H1 (cell line): ENCODE measurements around the gene KCNJ9. TPM values are rescaled to one million over a fixed set of nuclear protein-coding genes. Genes with fewer than 3 reads are reported as not detected.

ENCODE experiments used
- CTCF ChIA-PET: fragments of 300-600 bp; sonication (Branson Sonifier 250); formaldehyde crosslinking; loops from one replicate; lab custom pipeline; 2021; ENCODE audit not compliant: partially characterized antibody; lab: Charles Lee
- POLR2A ChIA-PET: fragments of 300-600 bp; sonication (Branson Sonifier 250); formaldehyde crosslinking; loops from one replicate; lab custom pipeline; 2021; ENCODE audit warnings: inconsistent platforms; ENCODE audit not compliant: partially characterized antibody; lab: Charles Lee
- DNase-seq, 2 experiments: peaks; one replicate each; pipeline versions ENCODE4 v3.0.0 to v3.0.0-alpha.2; 2010 to 2022; ENCODE audit warnings: low spot score in 2 of 2, low read depth in 1 of 2, mixed read lengths in 1 of 2
- FAIRE-seq: peaks from 2 replicates; lab custom pipeline; 2011; peaks lifted over from hg19 to GRCh38; lab: Jason Lieb, UNC
- H2AFZ ChIP-seq: 2 replicates; pipeline ENCODE4 v1.8.1; 2012; ENCODE audit warnings: low read length, inconsistent platforms
- H2AK5ac ChIP-seq: 2 replicates; pipeline ENCODE4 v1.6.1; 2013; ENCODE audit warnings: low read depth, low read length
- H2BK120ac ChIP-seq: replicated peaks from 2 replicates; pipeline ENCODE3; 2013; ENCODE audit warnings: low read depth, low read length, inconsistent platforms
- H2BK12ac ChIP-seq: 2 replicates; pipeline ENCODE4 v1.6.1; 2013; ENCODE audit warnings: low read depth, low read length
- H2BK15ac ChIP-seq: 2 replicates; pipeline ENCODE4 v1.6.1; 2013; ENCODE audit warnings: low read length
- H2BK20ac ChIP-seq: 2 replicates; pipeline ENCODE4 v1.6.1; 2013; ENCODE audit warnings: low read length
- H2BK5ac ChIP-seq: 2 replicates; pipeline ENCODE4 v1.6.1; 2013; ENCODE audit warnings: low read depth, low read length
- H3K14ac ChIP-seq: 2 replicates; pipeline ENCODE4 v1.6.1; 2013; ENCODE audit warnings: inconsistent platforms; ENCODE audit not compliant: insufficient read length
- H3K18ac ChIP-seq: 2 replicates; pipeline ENCODE4 v1.6.1; 2013; ENCODE audit warnings: low read length; ENCODE audit errors: extremely low read depth
- H3K23ac ChIP-seq: 2 replicates; pipeline ENCODE4 v1.6.1; 2013; ENCODE audit warnings: inconsistent platforms; ENCODE audit not compliant: insufficient read length
- H3K23me2 ChIP-seq: 2 replicates; pipeline ENCODE4 v1.6.1; 2013; ENCODE audit warnings: low read depth, low read length
- H3K27ac ChIP-seq: 2 replicates; pipeline ENCODE4 v1.6.1; 2011; ENCODE audit warnings: low read depth, low read length, inconsistent platforms
- H3K27me3 ChIP-seq, 4 experiments: replicated peaks in 1 of 4; 1 replicate in 1 of 4; 2 replicates in 3 of 4; pipeline versions ENCODE4 v1.6.1 to v1.8.1; 2011 to 2013; ENCODE audit warnings: low read length in 3 of 4, mild to moderate bottlenecking in 3 of 4, inconsistent platforms in 2 of 4, mixed read lengths in 2 of 4, moderate library complexity in 1 of 4; ENCODE audit not compliant: control insufficient read depth in 3 of 4, insufficient read depth in 3 of 4; ENCODE audit errors: extremely low read depth in 1 of 4
- H3K36me3 ChIP-seq, 4 experiments: 2 replicates each; pipeline versions ENCODE4 v1.6.1 to v1.8.1; 2011 to 2013; ENCODE audit warnings: mild to moderate bottlenecking in 4 of 4, low read length in 3 of 4, moderate library complexity in 2 of 4, control low read depth in 1 of 4, inconsistent platforms in 1 of 4; ENCODE audit not compliant: insufficient read depth in 4 of 4, control insufficient read depth in 2 of 4
- H3K4ac ChIP-seq: replicated peaks from 2 replicates; pipeline ENCODE3; 2013; ENCODE audit warnings: low read length, low read depth, mixed read lengths, inconsistent platforms; ENCODE audit not compliant: insufficient read length
- H3K4me1 ChIP-seq, 4 experiments: replicated peaks in 1 of 4; 1 replicate in 1 of 4; 2 replicates in 3 of 4; pipeline versions ENCODE4 v1.6.1 to v1.8.1; 2011 to 2013; ENCODE audit warnings: low read length in 3 of 4, inconsistent platforms in 2 of 4, mixed read lengths in 1 of 4; ENCODE audit not compliant: insufficient read depth in 4 of 4, control insufficient read depth in 3 of 4
- H3K4me2 ChIP-seq, 2 experiments: 2 replicates each; pipeline versions ENCODE4 v1.6.1 to v1.8.1; 2011 to 2013; ENCODE audit warnings: low read depth in 2 of 2, low read length in 2 of 2, control low read depth in 1 of 2, inconsistent platforms in 1 of 2, mild to moderate bottlenecking in 1 of 2; ENCODE audit not compliant: insufficient read depth in 1 of 2
- H3K4me3 ChIP-seq, 4 experiments: fragments of 200-600, 300-600 bp in 1 of 4; sonication (generic), shearing (Covaris generic), sonication (Bioruptor Twin) in 1 of 4; 2 replicates each; pipeline versions ENCODE4 v1.5.1 to v1.8.1; 2011 to 2016; ENCODE audit warnings: low read length in 4 of 4, low read depth in 3 of 4, control low read depth in 2 of 4, inconsistent platforms in 2 of 4, mild to moderate bottlenecking in 2 of 4, mixed read lengths in 1 of 4, moderate library complexity in 1 of 4; ENCODE audit not compliant: insufficient read depth in 2 of 4; ENCODE audit errors: extremely low read depth in 1 of 4
- H3K56ac ChIP-seq: replicated peaks from 2 replicates; pipeline ENCODE3; 2013; ENCODE audit warnings: low read depth, mild to moderate bottlenecking, mixed read lengths, low read length, inconsistent platforms; ENCODE audit not compliant: insufficient read length
- H3K79me1 ChIP-seq: 2 replicates; pipeline ENCODE4 v1.6.1; 2013; ENCODE audit warnings: low read depth, low read length, control low read depth
- H3K79me2 ChIP-seq, 2 experiments: 2 replicates each; pipeline versions ENCODE4 v1.6.1 to v1.8.1; 2012 to 2013; ENCODE audit warnings: low read length in 2 of 2, mild to moderate bottlenecking in 2 of 2, inconsistent platforms in 1 of 2; ENCODE audit not compliant: insufficient read depth in 2 of 2, control insufficient read depth in 1 of 2
- H3K9ac ChIP-seq, 4 experiments: replicated peaks in 1 of 4; 1 replicate in 1 of 4; 2 replicates in 3 of 4; pipeline versions ENCODE4 v1.6.1 to v1.8.1; 2011 to 2013; ENCODE audit warnings: low read depth in 3 of 4, low read length in 3 of 4, control low read depth in 2 of 4, mild to moderate bottlenecking in 2 of 4, moderate library complexity in 2 of 4, inconsistent platforms in 1 of 4; ENCODE audit errors: extremely low read depth in 1 of 4
- H3K9me3 ChIP-seq, 2 experiments: 2 replicates each; pipeline versions ENCODE4 v1.6.1 to v1.8.1; 2012 to 2013; ENCODE audit warnings: mild to moderate bottlenecking in 2 of 2, moderate library complexity in 2 of 2, control low read depth in 1 of 2, inconsistent platforms in 1 of 2, low read depth in 1 of 2, low read length in 1 of 2, mixed read lengths in 1 of 2; ENCODE audit not compliant: insufficient read depth in 2 of 2
- H4K20me1 ChIP-seq, 2 experiments: replicated peaks in 1 of 2; 2 replicates each; pipeline versions ENCODE3 to v1.8.1; 2011 to 2013; ENCODE audit warnings: inconsistent platforms in 2 of 2, low read length in 2 of 2, mild to moderate bottlenecking in 1 of 2; ENCODE audit not compliant: insufficient read depth in 2 of 2, control insufficient read depth in 1 of 2
- H4K5ac ChIP-seq: 2 replicates; pipeline ENCODE4 v1.6.1; 2013; ENCODE audit warnings: low read length, low read depth, mixed read lengths, inconsistent platforms; ENCODE audit not compliant: insufficient read length
- H4K8ac ChIP-seq: 2 replicates; pipeline ENCODE4 v1.8.0; 2013; ENCODE audit warnings: mild to moderate bottlenecking, moderate library complexity, low read length, inconsistent platforms; ENCODE audit not compliant: insufficient read depth; ENCODE audit errors: extremely low read depth
- H4K91ac ChIP-seq: replicated peaks from 2 replicates; pipeline ENCODE3; 2013; ENCODE audit warnings: low read length, mixed read lengths, inconsistent platforms; ENCODE audit not compliant: insufficient read length
- HDAC2 ChIP-seq, 2 experiments: fragments of 300-600 bp in 1 of 2; sonication (generic) in 1 of 2; IDR thresholded peaks; 2 replicates each; pipeline ENCODE4 v1.6.1; 2011 to 2012; ENCODE audit warnings: low read depth in 2 of 2, low read length in 2 of 2, mild to moderate bottlenecking in 2 of 2, moderate library complexity in 2 of 2, borderline replicate concordance in 1 of 2, inconsistent platforms in 1 of 2
- JUND ChIP-seq: IDR thresholded peaks from 2 replicates; pipeline ENCODE4 v1.6.1; 2011; ENCODE audit warnings: mild to moderate bottlenecking, improper control_type of control experiment, low read length
- NRF1 ChIP-seq: IDR thresholded peaks from 2 replicates; pipeline ENCODE4 v1.6.1; 2011; ENCODE audit warnings: mild to moderate bottlenecking, low read depth, low read length, improper control_type of control experiment
- PHF8 ChIP-seq: fragments of 200-600 bp; sonication (generic); conservative IDR thresholded peaks from 2 replicates; pipeline ENCODE4 v1.7.1; 2012; ENCODE audit warnings: low read depth, mild to moderate bottlenecking, inconsistent platforms, low read length, moderate library complexity
- RBBP5 ChIP-seq: IDR thresholded peaks from 2 replicates; pipeline ENCODE4 v1.7.1; 2012; ENCODE audit warnings: low read depth, mild to moderate bottlenecking, inconsistent platforms, low read length, moderate library complexity, borderline replicate concordance
- RXRA ChIP-seq: IDR thresholded peaks from 2 replicates; pipeline ENCODE4 v1.6.1; 2011; ENCODE audit warnings: low read depth, mild to moderate bottlenecking, low read length, moderate library complexity; ENCODE audit not compliant: insufficient read depth
- TCF12 ChIP-seq: IDR thresholded peaks from 2 replicates; pipeline ENCODE4 v1.6.1; 2011; ENCODE audit warnings: low read depth, mild to moderate bottlenecking, low read length
- USF2 ChIP-seq: IDR thresholded peaks from 2 replicates; pipeline ENCODE4 v1.6.1; 2011; ENCODE audit warnings: low read length, improper control_type of control experiment
- WGBS, 2 experiments: shearing (Covaris generic) in 1 of 2; methylation state at CpG; one replicate each; pipeline versions ENCODE4 v1.1.6 to v1.1.7; 2013 to 2015; ENCODE audit warnings: low lambda C conversion rate in 2 of 2, mixed read lengths in 2 of 2, inconsistent platforms in 1 of 2, low coverage in 1 of 2, missing lambda C conversion rate in 1 of 2; ENCODE audit not compliant: insufficient replicate concordance in 2 of 2, insufficient coverage in 1 of 2, insufficient read length in 1 of 2; ENCODE audit errors: extremely low coverage in 1 of 2, missing lambda C conversion rate in 1 of 2; 5-methylcytosine and 5-hydroxymethylcytosine counted together
- polyA plus RNA-seq, 7 experiments: library from polyadenylated mRNA; depleted of rRNA in 3 of 7; stranded (reverse) in 5 of 7; unstranded in 2 of 7; fragments of >200 nt in 5 of 7; fragments of 200-250 nt in 2 of 7; gene quantifications; 1 replicate in 5 of 7; 2 replicates in 1 of 7; 4 replicates in 1 of 7; pipeline versions ENCODE4 v1.2.1 to v1.2.3, GENCODE V29; 2011 to 2013; ENCODE audit warnings: missing spikeins in 2 of 7, mixed read lengths in 2 of 7
- total RNA-seq: library from RNA; stranded (reverse); fragmentation: NEBNext Ultra II Directional; extraction: Animal tissue kit (Norgen Biotek cat#: 25700); gene quantifications from 2 replicates; pipeline ENCODE4 v1.2.1, GENCODE V29; 2021

KCNJ9 gene
- total and polyA plus RNA-seq, 2 of the 8 experiments (the other 6 are each of a cell fraction or from before 2014, with no cell fraction given) = 0.02 to 0.13 TPM

GRCh38 chr1:160091666-160092223 lies 10.4 kb downstream of the KCNJ9 start:
- DNase-seq (no peak), FAIRE-seq (no peak)
- Histone ChIP-seq H3K27ac (no peak overlapping the region), H3K4me2 (no peak overlapping the region), H3K23me2 (peaks cover 6% of the 10 kb centered on the region; the same call in 1 of the 2 replicates), H4K8ac (no peak overlapping the region), H2BK12ac (no peak overlapping the region), H3K14ac (no peak overlapping the region), H2AFZ (no peak overlapping the region), H3K36me3 (peaks cover 10 to 35% (median 22%) of the 10 kb centered on the region in 4 experiments), H2BK20ac (no peak overlapping the region), H4K91ac (no peak overlapping the region), H2BK120ac (no peak overlapping the region), H3K4me1 (peaks cover 9 to 21% (median 16%) of the 10 kb centered on the region in 4 experiments), H3K79me2 (peaks cover 0 to 22% of the 10 kb centered on the region in 2 experiments; a peak in 2 of 4 replicates), H3K9ac (no peak overlapping the region), H2BK5ac (no peak overlapping the region), H3K79me1 (peaks cover 7% of the 10 kb centered on the region; the same call in 1 of the 2 replicates), H2AK5ac (no peak overlapping the region)
- POLR2A ChIA-PET = interaction anchor here (1.1 to 1.7 kb wide), 2 partner anchors 20 to 24 kb away, joined by 3 to 7 read pairs; partner anchors contain the start of gene ATP1A2
- CTCF ChIA-PET = interaction anchor here (0.9 to 50.1 kb wide), 6 partner anchors 6 to 293 kb away, joined by 3 to 1874 read pairs (median 20); partner anchors contain the start of genes ATP1A2, KCNJ10 and KCNJ9
- TF ChIP-seq USF2 (no peak), PHF8 (no peak), RXRA (no peak), TCF12 (no peak), NRF1 (no peak), RBBP5 (no peak), HDAC2 (IDR thresholded peaks at IDR 0.05; ENCODE audit: borderline replicate concordance in 1 of 2, low read depth in 2 of 2, low read length in 2 of 2) (no peak), JUND (no peak)
- TF ChIP-seq, all 59 proteins: peak for 0
- no peak overlapping the region for H3K23ac ChIP-seq
- peaks cover 0 to 4% of the 10 kb centered on the region in 2 experiments for H4K20me1 ChIP-seq
- no peaks in the 10 kb centered on the region; a peak in 1 of 7 replicates for H3K27me3 ChIP-seq
- H3K18ac ChIP-seq = no peak overlapping the region
- 93% methylated on average over 5 of the region's 5 CpGs; no CpG with 5 or more reads in 1 of the 2 experiments for WGBS, 2 experiments
- no peak overlapping the region for H3K56ac ChIP-seq
- H3K4ac ChIP-seq = no peak overlapping the region
- H3K4me3 ChIP-seq = no peak overlapping the region
- no peak overlapping the region for H4K5ac ChIP-seq
- H2BK15ac ChIP-seq = no peak overlapping the region
- no peaks in the 10 kb centered on the region; a peak in 1 of 4 replicates for H3K9me3 ChIP-seq
